HT-29 (cell line): ENCODE data around the gene ABCB1. TPM values are rescaled to one million over a fixed set of nuclear protein-coding genes. Genes with fewer than 3 reads are reported as not detected.

Experiments
- DNase-seq: peaks from one replicate; pipeline ENCODE4 v3.0.0-alpha.2; 2015; ENCODE audit warnings: low spot score
- total RNA-seq: library from RNA; depleted of rRNA; stranded (reverse); fragments of >200 nt; shearing (Covaris generic); gene quantifications from 2 replicates; pipeline ENCODE4 v1.2.3, GENCODE V29; 2014

ABCB1 gene
- total RNA-seq, 1 experiment from 2014 or later, result 0.13 TPM

GRCh38 chr7:87513735-87514335 lies 86.8 kb downstream of the ABCB1 start:
- DNase-seq, result no peak

- DNase-seq, result no peak
Observed at GRCh38 chr7:87512906-87513305, 87.8 kb downstream of the ABCB1 start.

GRCh38 chr7:87511510-87511909 lies 89.2 kb downstream of the ABCB1 start:
- no peak for DNase-seq

GRCh38 chr7:87510411-87510875 lies 90.2 kb downstream of the ABCB1 start:
- DNase-seq, result peak; percentile 14

- peak; percentile 53 for DNase-seq
Observed at GRCh38 chr7:87507446-87507845, 93.2 kb downstream of the ABCB1 start.

- peak; percentile 39 for DNase-seq
Observed at GRCh38 chr7:87506246-87507180, 94.2 kb downstream of the ABCB1 start.

GRCh38 chr7:87505557-87506245 lies 95.0 kb downstream of the ABCB1 start:
- no peak for DNase-seq

GRCh38 chr7:87505122-87505521 lies 95.6 kb downstream of the ABCB1 start:
- DNase-seq, result no peak

- no peak for DNase-seq
Observed at GRCh38 chr7:87499494-87499893, 101.2 kb downstream of the ABCB1 start.

GRCh38 chr7:87498893-87499292 lies 101.8 kb downstream of the ABCB1 start:
- DNase-seq, result no peak

GRCh38 chr7:87497482-87497881 lies 103.2 kb downstream of the ABCB1 start:
- no peak for DNase-seq

GRCh38 chr7:87495366-87495765 lies 105.3 kb downstream of the ABCB1 start:
- DNase-seq, result no peak

GRCh38 chr7:87494454-87494853 lies 106.2 kb downstream of the ABCB1 start:
- DNase-seq, result no peak

- no peak for DNase-seq
Observed at GRCh38 chr7:87483131-87483530, 117.6 kb downstream of the ABCB1 start.

- DNase-seq, result no peak
Observed at GRCh38 chr7:87482115-87482514, 118.6 kb downstream of the ABCB1 start.

GRCh38 chr7:87480386-87480785 lies 120.3 kb downstream of the ABCB1 start:
- DNase-seq, result no peak

- DNase-seq, result no peak
Observed at GRCh38 chr7:87479951-87480350, 120.7 kb downstream of the ABCB1 start.

- no peak for DNase-seq
Observed at GRCh38 chr7:87476179-87476557, 124.5 kb downstream of the ABCB1 start.

GRCh38 chr7:87475359-87476178 lies 125.1 kb downstream of the ABCB1 start, which contains the start of gene ABCB4:
Gene ABCB4 (minus strand): TSS chr7:87475680. CDS start chr7:87475465, 215 bp downstream.
- no peak for DNase-seq

GRCh38 chr7:87474533-87475358 lies 125.9 kb downstream of the ABCB1 start:
- peak; percentile 37 for DNase-seq
